OCI-LY7 (cell line): ENCODE measurements around the gene GRID1. TPM values are rescaled to one million over a fixed set of nuclear protein-coding genes. Genes with fewer than 3 reads are reported as not detected.
A peak's percentile ranks its signal among the peaks of the same experiment; 100 is the strongest.

Experiments
- BruUV-seq: library from RNA; stranded (reverse); fragments of 400-500 nt; replicated peaks from 2 replicates; lab custom pipeline; 2021; lab: Mats Ljungman, UMichigan
- CTCF ChIA-PET: fragments of 300-600 bp; sonication (Branson Sonifier 250); formaldehyde crosslinking; loops from one replicate; lab custom pipeline; 2022; ENCODE audit warnings: antibody characterized with exemption; ENCODE audit not compliant: unreplicated experiment; lab: Charles Lee
- POLR2A ChIA-PET: fragments of 300-600 bp; sonication (Branson Sonifier 250); formaldehyde crosslinking; loops from one replicate; lab custom pipeline; 2022; ENCODE audit warnings: antibody characterized with exemption; lab: Charles Lee
- DNase-seq: peaks from one replicate; pipeline ENCODE4 v3.0.0-alpha.2; 2015; ENCODE audit warnings: low spot score
- H2AFZ ChIP-seq: fragments of 200-600 bp; sonication (generic), shearing (Covaris generic); 2 replicates; pipeline ENCODE4 v1.6.1; 2014; ENCODE audit warnings: mild to moderate bottlenecking, antibody characterized with exemption, low read length, moderate library complexity
- H3K27ac ChIP-seq: fragments of 200-600 bp; sonication (generic); 2 replicates; pipeline ENCODE4 v1.5.1; 2014; ENCODE audit warnings: mixed run types, low read depth, mild to moderate bottlenecking, moderate library complexity, low read length, inconsistent platforms; ENCODE audit not compliant: poor library complexity, severe bottlenecking
- H3K36me3 ChIP-seq: fragments of 200-600 bp; sonication (generic); 2 replicates; pipeline ENCODE4 v1.6.1; 2014; ENCODE audit warnings: mild to moderate bottlenecking, antibody characterized with exemption, low read length, moderate library complexity, mixed read lengths; ENCODE audit not compliant: insufficient read depth
- H3K4me1 ChIP-seq: fragments of 200-600 bp; sonication (generic); 2 replicates; pipeline ENCODE4 v1.5.1; 2014; ENCODE audit warnings: mild to moderate bottlenecking, low read length; ENCODE audit not compliant: insufficient read depth, poor library complexity, severe bottlenecking
- H3K4me2 ChIP-seq: fragments of 200-600 bp; sonication (generic); 2 replicates; pipeline ENCODE4 v1.6.1; 2014; ENCODE audit warnings: mild to moderate bottlenecking, low read length
- H3K4me3 ChIP-seq: fragments of 200-600 bp; sonication (generic); 2 replicates; pipeline ENCODE4 v1.5.1; 2014; ENCODE audit warnings: mild to moderate bottlenecking, low read depth, low read length; ENCODE audit not compliant: poor library complexity, severe bottlenecking
- H3K79me2 ChIP-seq: fragments of 200-600 bp; sonication (generic); 2 replicates; pipeline ENCODE4 v1.6.1; 2016; ENCODE audit warnings: low read depth, mild to moderate bottlenecking, low read length, moderate library complexity, mixed read lengths; ENCODE audit not compliant: insufficient read depth
- H3K9me2 ChIP-seq: fragments of 200-600 bp; sonication (generic); 2 replicates; pipeline ENCODE4 v1.6.1; 2016; ENCODE audit warnings: mild to moderate bottlenecking, low read length, mixed read lengths; ENCODE audit not compliant: insufficient read depth
- H3K9me3 ChIP-seq: fragments of 200-600 bp; sonication (generic); 2 replicates; pipeline ENCODE4 v1.6.1; 2014; ENCODE audit warnings: mild to moderate bottlenecking, mixed run types, low read length, mixed read lengths
- H4K20me1 ChIP-seq: fragments of 200-600 bp; sonication (generic); 2 replicates; pipeline ENCODE4 v1.6.1; 2014; ENCODE audit warnings: mild to moderate bottlenecking, antibody characterized with exemption, low read length, moderate library complexity, mixed read lengths; ENCODE audit not compliant: insufficient read depth
- EZH2phosphoT487 ChIP-seq: fragments of 200-600 bp; sonication (generic); IDR thresholded peaks from 2 replicates; pipeline ENCODE4 v1.6.1; 2018; ENCODE audit warnings: low read depth, borderline replicate concordance, mild to moderate bottlenecking, mixed run types, antibody characterized with exemption, low read length, moderate library complexity, mixed read lengths
- intact Hi-C: fragments of 100-400 bp; cut with micrococcal nuclease; formaldehyde crosslinking; loops from one replicate; pipeline ENCODE4 v1.10.0; 2022; ENCODE audit not compliant: unreplicated experiment
- total RNA-seq, 2 experiments: library from RNA; depleted of rRNA in 1 of 2; stranded (reverse); fragments of >200 nt in 1 of 2; shearing (Covaris generic) in 1 of 2; gene quantifications; 2 replicates each; pipeline ENCODE4 v1.2.3, GENCODE V29; 2014 to 2022
- TF ChIP-seq, protein P1 (sequence below): fragments of 200-600 bp; sonication (generic); conservative IDR thresholded peaks from 2 replicates; pipeline ENCODE4 v1.5.1; 2014; ENCODE audit warnings: mild to moderate bottlenecking, antibody characterized with exemption, low read length, moderate library complexity, mixed read lengths

The GRID1 gene
- total RNA-seq, 2 experiments from 2014 or later: 1.6 to 3.7 TPM

DNA sequence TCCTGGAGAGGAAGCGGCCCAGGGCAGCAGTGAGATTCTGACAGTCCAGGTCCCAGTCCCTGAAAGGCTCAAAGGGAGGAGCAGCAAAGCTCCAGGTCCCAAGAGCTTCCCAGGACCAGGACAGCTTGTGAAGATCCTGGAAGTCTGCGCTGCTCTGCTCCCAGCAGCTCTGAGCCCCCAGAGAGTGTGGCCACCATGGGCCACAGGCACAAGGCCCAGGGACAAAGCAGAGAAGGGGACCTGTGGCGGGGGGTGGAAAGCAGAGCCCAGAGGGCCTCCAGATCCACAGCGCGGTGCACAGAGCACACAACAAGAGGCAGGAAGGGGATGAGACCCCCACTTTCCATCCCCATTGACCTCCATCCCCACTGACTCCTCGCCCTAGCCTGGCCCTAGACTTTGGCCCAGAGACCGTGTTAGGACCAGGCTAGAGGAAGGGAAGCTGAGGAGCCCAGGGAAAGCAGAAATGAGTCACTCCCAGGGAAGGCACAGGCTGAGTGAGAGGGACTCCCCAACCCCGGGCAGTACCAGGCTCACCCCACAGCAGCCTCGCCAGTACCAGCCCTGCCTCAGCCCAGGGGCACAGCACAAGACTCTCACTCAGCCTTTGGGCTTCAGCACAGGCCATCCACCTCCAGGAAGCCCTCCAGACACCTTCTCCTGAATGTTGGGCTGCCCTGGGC, 75.5 kb downstream of the GRID1 start:
- H3K79me2 ChIP-seq: no peaks in the 10 kb centered on the region
- H3K9me3 ChIP-seq: no peaks in the 10 kb centered on the region
- no peak for DNase-seq
- ChIA-PET CTCF (interaction anchor here (0.5 kb wide), 1 partner anchor 230 kb away, joined by 3 read pairs; no protein-coding TSS in a partner anchor), POLR2A (no interaction called here)
- no peak overlapping the region for H3K4me3 ChIP-seq
- BruUV-seq: no TSS peak
- intact Hi-C loops: no loop called here
- no peaks in the 10 kb centered on the region for H3K9me2 ChIP-seq
- H3K4me2 ChIP-seq: no peak overlapping the region
- H4K20me1 ChIP-seq: no peaks in the 10 kb centered on the region
- H3K36me3 ChIP-seq: no peaks in the 10 kb centered on the region
- no peak overlapping the region for H2AFZ ChIP-seq
- peaks cover 6% of the 10 kb centered on the region for H3K4me1 ChIP-seq
- no peak for TF ChIP-seq EZH2phosphoT487
- no peak overlapping the region for H3K27ac ChIP-seq

DNA sequence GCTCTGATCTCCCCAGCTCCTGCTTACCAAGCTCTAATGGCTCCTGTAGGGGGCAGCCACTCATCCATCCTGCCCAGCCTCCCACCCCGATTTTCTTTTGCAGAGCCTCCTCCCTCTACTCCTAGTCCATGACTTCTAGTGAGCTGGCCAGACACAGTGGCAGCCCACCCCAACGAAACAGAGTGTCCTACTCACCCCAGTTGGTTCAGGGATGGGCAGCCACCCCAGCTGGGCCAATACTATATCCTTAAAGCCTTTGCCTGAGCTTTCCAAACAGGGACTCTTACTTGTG, 77.1 kb downstream of the GRID1 start:
- Histone ChIP-seq H3K79me2 (no peaks in the 10 kb centered on the region), H3K9me2 (no peaks in the 10 kb centered on the region), H3K4me2 (no peak overlapping the region), H4K20me1 (no peaks in the 10 kb centered on the region), H3K36me3 (no peaks in the 10 kb centered on the region), H2AFZ (no peak overlapping the region), H3K4me1 (peaks cover 6% of the 10 kb centered on the region), H3K27ac (no peak overlapping the region), H3K9me3 (no peaks in the 10 kb centered on the region), H3K4me3 (no peak overlapping the region)
- CTCF ChIA-PET: no interaction called here
- BruUV-seq: no TSS peak
- DNase-seq: no peak
- POLR2A ChIA-PET: interaction anchor here (0.5 to 1.2 kb wide), 2 partner anchors 28 to 839 kb away, joined by 3 to 4 read pairs; no protein-coding TSS in a partner anchor
- no peak for TF ChIP-seq EZH2phosphoT487
- TF ChIP-seq, protein P1, sequence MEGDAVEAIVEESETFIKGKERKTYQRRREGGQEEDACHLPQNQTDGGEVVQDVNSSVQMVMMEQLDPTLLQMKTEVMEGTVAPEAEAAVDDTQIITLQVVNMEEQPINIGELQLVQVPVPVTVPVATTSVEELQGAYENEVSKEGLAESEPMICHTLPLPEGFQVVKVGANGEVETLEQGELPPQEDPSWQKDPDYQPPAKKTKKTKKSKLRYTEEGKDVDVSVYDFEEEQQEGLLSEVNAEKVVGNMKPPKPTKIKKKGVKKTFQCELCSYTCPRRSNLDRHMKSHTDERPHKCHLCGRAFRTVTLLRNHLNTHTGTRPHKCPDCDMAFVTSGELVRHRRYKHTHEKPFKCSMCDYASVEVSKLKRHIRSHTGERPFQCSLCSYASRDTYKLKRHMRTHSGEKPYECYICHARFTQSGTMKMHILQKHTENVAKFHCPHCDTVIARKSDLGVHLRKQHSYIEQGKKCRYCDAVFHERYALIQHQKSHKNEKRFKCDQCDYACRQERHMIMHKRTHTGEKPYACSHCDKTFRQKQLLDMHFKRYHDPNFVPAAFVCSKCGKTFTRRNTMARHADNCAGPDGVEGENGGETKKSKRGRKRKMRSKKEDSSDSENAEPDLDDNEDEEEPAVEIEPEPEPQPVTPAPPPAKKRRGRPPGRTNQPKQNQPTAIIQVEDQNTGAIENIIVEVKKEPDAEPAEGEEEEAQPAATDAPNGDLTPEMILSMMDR: peak; percentile 48; the same call in 1 of the 2 replicates
- intact Hi-C loops: no loop called here

DNA sequence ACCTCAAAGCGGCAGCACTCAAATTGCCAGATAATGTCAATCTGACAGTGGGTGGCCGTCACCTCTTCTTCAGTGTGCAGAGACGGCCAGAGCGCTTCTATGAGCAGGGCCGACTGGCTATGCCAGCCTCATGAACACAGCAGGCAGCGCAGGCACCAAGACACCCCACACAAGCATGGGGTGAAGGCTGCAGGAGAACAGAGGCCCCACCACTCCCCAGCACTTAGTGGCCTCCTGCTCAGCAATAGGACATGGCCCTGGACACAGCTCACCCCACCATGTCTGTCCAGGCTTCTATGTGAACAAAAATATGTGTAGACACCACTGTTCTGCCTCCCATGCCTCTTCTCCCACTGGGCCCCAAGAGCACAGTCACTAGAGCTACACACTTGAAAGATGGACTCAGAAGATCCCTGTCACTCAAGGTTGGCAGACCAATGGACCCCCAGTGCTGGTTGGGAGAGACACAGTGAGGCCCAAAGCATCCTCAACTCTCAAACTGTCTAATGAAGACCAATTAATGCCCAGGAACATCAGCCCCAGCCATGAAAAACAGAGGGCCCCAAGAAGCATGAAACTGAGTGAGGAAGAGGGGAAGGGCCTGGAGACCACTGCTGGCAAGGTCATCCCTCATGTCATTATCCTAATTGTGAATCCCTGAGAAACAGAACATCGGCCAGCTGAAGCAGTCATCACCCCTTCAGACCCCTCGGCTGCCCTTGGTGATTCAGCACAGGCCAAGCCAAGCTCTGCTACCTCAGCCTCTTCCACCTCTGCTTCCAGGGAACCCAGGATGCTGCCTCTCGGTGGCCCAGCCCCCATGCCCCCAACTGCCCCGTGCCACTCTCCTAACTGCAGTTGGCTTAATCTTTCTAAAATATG, 77.7 kb downstream of the GRID1 start:
- H2AFZ ChIP-seq: no peak overlapping the region
- H3K4me3 ChIP-seq: no peak overlapping the region
- H3K79me2 ChIP-seq: no peaks in the 10 kb centered on the region
- intact Hi-C loops: no loop called here
- no peak for DNase-seq
- H3K4me1 ChIP-seq: peaks cover 6% of the 10 kb centered on the region
- TF ChIP-seq EZH2phosphoT487: no peak
- no TSS peak for BruUV-seq
- CTCF ChIA-PET: no interaction called here
- no peaks in the 10 kb centered on the region for H3K9me2 ChIP-seq
- H3K36me3 ChIP-seq: no peaks in the 10 kb centered on the region
- H3K9me3 ChIP-seq: no peaks in the 10 kb centered on the region
- H4K20me1 ChIP-seq: no peaks in the 10 kb centered on the region
- POLR2A ChIA-PET: interaction anchor here (0.5 to 1.2 kb wide), 2 partner anchors 29 to 838 kb away, joined by 3 to 4 read pairs; no protein-coding TSS in a partner anchor
- H3K4me2 ChIP-seq: no peak overlapping the region
- no peak overlapping the region for H3K27ac ChIP-seq
